ENCODE results near the gene SERTAD1.

Gene SERTAD1

GRCh38 chr19:40403262-40403984 is 22.4 kb downstream of the SERTAD1 start:
- peak; percentile 96 for DNase-seq (ENCODE audit: low spot score)

GRCh38 chr19:40400559-40400958 is 25.2 kb downstream of the SERTAD1 start:
- DNase-seq (ENCODE audit: low spot score): no peak

GRCh38 chr19:40398417-40399131 is 27.2 kb downstream of the SERTAD1 start:
- DNase-seq (ENCODE audit: low spot score): no peak

- no peak for DNase-seq (ENCODE audit: low spot score)
Observed at GRCh38 chr19:40397568-40397906, 28.3 kb downstream of the SERTAD1 start.

GRCh38 chr19:40396886-40397567 is 28.8 kb downstream of the SERTAD1 start:
- no peak for DNase-seq (ENCODE audit: low spot score)

GRCh38 chr19:40395956-40396355 is 29.8 kb downstream of the SERTAD1 start:
- DNase-seq (ENCODE audit: low spot score): no peak

GRCh38 chr19:40394816-40395210 is 31.0 kb downstream of the SERTAD1 start:
- DNase-seq (ENCODE audit: low spot score): no peak

- no peak for DNase-seq (ENCODE audit: low spot score)
Observed at GRCh38 chr19:40393894-40394815, 31.6 kb downstream of the SERTAD1 start.

- DNase-seq (ENCODE audit: low spot score): no peak
Observed at GRCh38 chr19:40392894-40393517, 32.8 kb downstream of the SERTAD1 start.

- DNase-seq (ENCODE audit: low spot score): no peak
Observed at GRCh38 chr19:40392123-40392522, 33.7 kb downstream of the SERTAD1 start.

GRCh38 chr19:40390084-40390742 is 35.6 kb downstream of the SERTAD1 start, which contains the start of gene HIPK4:
Gene HIPK4 (minus strand): TSS chr19:40390181. CDS start chr19:40389902, 279 bp downstream.
- no peak for DNase-seq (ENCODE audit: low spot score)

GRCh38 chr19:40389404-40390083 is 36.2 kb downstream of the SERTAD1 start:
- no peak for DNase-seq (ENCODE audit: low spot score)

GRCh38 chr19:40388481-40388880 is 37.3 kb downstream of the SERTAD1 start:
- no peak for DNase-seq (ENCODE audit: low spot score)

- DNase-seq (ENCODE audit: low spot score): no peak
Observed at GRCh38 chr19:40387155-40387554, 38.6 kb downstream of the SERTAD1 start.

GRCh38 chr19:40383668-40384248 is 42.0 kb downstream of the SERTAD1 start:
- DNase-seq (ENCODE audit: low spot score): no peak

GRCh38 chr19:40381321-40381720 is 44.5 kb downstream of the SERTAD1 start:
- no peak for DNase-seq (ENCODE audit: low spot score)

GRCh38 chr19:40380199-40381037 is 45.4 kb downstream of the SERTAD1 start:
- DNase-seq (ENCODE audit: low spot score): no peak

GRCh38 chr19:40379446-40380198 is 46.2 kb downstream of the SERTAD1 start:
- DNase-seq (ENCODE audit: low spot score): no peak
